Stimulated activated naive CD8-positive, alpha-beta T cell treated with anti-CD3 and anti-CD28 coated beads, Interleukin-15, Interleukin-2, amounts not matched to agents 100 U/mL and 50 U/mL, for 24 hours (primary cell): Measurements from ENCODE around the gene RIC3.
"Not testable (repeated sequence)": the region's sequence is repeated elsewhere in the genome, so short reads cannot be mapped to it uniquely, and the experiment has no call there.

Source experiments
- ATAC-seq: fragments of 150-1000 bp; cut with Tn5 transposase; one replicate; pipeline ENCODE4 v1.10.0; 2021
- DNase-seq: peaks from one replicate; pipeline ENCODE4 v3.0.0; 2021

Gene RIC3

DNA sequence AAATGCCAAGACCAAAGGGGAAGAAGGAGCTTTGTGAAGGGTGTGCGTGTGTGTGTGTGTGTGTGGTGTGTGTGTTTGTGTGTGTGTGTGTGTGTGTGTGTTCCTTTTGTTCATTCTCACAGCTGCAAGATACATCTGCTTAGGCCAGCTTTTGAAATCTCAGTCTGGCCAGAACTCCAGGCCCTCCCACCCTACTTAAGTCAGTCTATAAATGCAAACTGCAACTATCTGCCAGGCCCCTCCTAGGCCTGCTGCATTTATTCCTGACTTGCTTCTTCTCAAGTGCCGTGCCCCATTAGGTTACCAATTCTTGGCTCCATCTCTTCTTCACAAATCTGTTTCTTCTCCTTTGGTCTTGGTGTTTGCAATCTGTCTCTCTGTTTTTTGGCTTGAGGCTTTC, 21.6 kb upstream of the RIC3 start:
- ATAC-seq = no peak
- no peak for DNase-seq

DNA sequence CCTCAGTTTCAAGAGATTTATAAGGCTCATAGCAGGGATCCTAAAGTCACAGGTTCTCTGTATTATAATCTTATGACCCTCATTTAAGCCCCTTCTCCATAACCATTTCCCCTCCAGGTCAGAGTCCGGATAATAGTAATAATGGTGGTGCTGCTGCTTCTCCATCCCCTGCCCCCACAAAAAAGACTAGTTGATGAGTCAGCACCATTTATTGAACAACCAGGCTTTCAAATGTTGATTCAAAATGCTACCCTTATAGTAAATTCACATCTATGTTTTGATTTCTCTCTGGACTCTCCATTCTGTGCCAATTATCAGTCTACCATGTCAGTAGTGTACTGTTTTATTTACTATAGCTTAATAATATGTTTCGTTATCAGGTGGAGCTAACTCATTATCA, 17.6 kb upstream of the RIC3 start:
- DNase-seq (no peak), ATAC-seq (no peak)

DNA sequence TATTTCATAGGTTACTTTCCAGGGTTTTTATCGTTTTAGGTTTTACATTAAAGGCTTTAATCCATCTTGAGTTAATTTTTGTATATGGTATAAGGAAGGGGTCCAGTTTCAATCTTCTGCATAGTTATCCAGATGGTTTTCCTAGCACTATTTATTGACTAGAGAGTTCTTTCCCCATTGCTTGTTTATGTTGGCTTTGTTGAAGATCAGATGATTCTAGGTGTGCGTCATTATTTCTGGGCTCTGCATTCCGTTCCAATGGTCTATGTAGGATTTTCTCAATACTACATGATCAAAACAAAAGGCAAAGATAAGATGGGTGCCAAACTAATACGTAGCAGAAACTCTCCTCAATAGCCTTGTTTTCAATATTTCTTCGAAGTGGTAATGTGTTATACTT, 14.3 kb upstream of the RIC3 start:
- DNase-seq (no peak), ATAC-seq (no peak)

DNA sequence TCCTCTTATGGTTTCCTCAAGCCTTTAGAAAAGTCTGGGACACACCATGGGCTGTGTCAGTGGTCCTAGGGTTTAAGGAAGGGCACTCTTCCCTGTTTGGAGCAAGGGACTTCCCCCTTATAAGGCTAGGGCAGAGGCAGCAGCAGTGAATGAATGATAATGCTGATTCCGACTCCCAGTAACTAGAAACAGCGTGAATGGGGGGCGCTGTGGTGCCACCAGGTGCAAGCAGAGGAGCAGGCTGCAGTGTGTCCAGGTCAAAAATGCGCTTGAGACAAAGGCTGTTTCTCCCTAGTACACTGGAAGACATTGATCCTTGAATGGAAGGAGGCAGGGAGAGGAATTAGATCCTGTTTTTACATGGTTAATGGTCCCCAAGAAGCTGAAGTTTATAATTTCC, 11.6 kb upstream of the RIC3 start:
- DNase-seq = no peak
- no peak for ATAC-seq

- no peak for DNase-seq
- no peak for ATAC-seq
Observed at GRCh38 chr11:8178297-8178696, 9.5 kb upstream of the RIC3 start.

DNA sequence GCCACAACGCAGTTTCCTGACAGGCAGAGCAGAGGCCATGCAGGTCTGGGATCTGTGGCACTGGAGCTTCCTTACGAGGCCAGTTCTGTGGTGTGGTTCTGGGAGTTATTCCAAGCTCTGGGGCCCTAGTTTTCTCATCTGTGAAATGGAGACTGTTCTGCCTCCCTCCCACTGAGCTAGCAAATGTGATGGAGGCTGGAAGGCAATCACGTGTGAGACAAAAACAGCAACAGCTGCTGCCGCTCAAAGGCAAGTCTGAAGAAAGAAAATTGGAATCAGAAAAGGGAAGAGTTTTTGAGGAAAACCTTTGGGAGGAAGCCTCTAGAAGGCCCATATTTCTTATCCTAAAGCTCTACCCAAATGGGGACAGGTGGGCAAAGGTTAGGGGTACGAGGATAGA, 8.3 kb upstream of the RIC3 start:
- DNase-seq (no peak), ATAC-seq (no peak)

DNA sequence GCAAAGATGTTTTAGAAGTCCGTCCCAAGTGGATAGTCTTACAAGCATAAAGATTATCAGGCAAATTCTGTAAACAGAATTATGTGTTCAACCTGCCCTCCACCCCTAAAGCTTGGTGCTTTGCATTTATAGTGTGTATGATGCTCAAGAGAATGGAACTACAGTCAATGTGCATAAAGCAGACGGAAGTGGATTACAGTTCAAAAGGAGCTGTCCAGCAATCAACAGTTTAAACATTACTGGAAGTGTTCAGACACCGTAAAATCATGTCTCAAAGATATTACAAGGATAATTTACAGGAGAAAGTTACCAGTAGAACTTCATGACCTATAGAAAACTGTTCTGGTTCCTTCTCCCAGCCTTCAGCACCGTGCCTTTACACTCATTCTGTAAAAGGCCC, 1.0 kb downstream of the RIC3 start:
- no peak for DNase-seq

GRCh38 chr11:8164746-8165145, 4.1 kb downstream of the RIC3 start:
- no peak for ATAC-seq
- no peak for DNase-seq

More for the DNA sequence above, 1.0 kb downstream of the RIC3 start:
- ATAC-seq = no peak

GRCh38 chr11:8161627-8162304, 7.1 kb downstream of the RIC3 start:
- not testable (repeated sequence) for ATAC-seq, DNase-seq

GRCh38 chr11:8156877-8157276, 11.9 kb downstream of the RIC3 start:
- DNase-seq = no peak
- no peak for ATAC-seq

- ATAC-seq = no peak
- no peak for DNase-seq
Observed at GRCh38 chr11:8149726-8150125, 19.1 kb downstream of the RIC3 start.

DNA sequence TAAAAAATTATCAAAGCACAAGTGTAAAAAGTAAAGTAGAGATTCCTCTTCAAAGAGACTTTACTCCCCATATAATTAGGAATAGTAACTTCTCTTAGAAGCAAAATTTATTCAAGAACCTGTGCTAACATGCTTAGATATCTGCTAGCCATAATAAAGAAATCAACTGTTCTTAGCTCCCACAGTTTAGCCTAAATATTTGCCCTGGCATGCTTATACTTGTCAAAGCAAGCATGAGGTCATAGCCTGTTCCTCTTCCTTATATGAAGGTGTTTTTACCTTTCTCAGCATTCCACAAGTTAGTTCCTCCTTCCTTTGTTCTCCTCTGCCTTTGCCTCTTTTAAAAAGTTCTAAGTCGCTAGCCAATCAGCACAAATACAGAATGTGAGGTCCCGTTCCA, 30.3 kb downstream of the RIC3 start:
- ATAC-seq (no peak), DNase-seq (no peak)

- ATAC-seq = no peak
Observed at GRCh38 chr11:8127447-8127846, 41.4 kb downstream of the RIC3 start.

DNA sequence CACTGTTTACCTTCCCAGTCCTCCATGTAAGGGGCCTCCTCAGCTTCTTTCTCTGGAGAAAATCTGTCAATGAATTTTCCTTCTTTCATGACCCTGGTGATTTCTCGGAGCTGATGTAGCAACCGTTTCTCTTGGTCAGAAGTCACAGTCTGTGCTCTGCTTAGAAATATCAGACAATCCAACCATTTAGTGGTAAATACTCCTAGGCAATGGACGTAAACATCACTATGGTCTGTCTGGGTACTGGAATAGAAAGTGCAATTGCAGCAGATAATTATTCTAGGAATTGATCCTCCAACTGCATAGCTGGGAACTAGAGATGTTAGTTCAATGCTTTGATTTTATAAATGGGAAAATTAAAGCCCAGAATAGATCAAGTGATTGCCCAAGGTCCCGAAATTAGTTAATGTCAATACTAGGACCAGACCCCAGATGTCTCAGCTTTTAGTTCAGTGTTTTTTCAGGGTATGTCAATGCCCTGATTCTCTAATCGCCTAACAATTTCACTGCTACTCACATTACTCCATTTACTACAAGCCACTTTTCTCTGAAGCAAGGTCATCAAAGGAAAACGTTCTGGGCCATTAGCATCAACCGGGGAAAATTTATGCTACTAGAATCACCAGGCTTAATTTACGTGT, 42.1 kb downstream of the RIC3 start:
- DNase-seq (no peak), ATAC-seq (no peak)

More at GRCh38 chr11:8127447-8127846, 41.4 kb downstream of the RIC3 start:
- no peak for DNase-seq

DNA sequence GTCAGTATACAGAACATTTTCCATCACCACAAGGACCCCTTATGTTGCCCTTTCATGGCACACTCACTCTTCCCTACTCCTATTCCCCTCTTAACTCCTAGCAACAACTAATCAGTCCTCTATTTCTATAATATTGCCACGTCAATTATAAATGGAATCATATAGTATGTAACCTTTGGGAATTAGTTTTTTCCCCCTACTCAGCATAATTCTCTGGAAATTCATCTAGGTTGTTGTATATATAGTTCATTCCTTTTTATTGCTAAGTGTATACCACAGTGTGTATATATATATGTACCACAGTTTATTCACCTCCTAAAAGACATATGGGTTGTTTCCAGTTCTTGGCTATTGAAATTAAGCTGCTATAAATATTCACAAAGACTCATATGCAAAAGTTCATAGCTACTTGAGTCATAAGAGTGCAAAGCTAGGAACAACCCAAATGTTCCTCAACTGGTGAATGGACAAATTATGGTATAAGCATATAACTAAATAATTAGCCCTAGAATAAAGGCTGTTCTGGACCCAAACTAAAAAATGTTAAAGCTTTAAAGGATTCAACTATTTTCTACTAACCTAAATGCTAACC, 46.6 kb downstream of the RIC3 start:
- ATAC-seq (no peak), DNase-seq (no peak)

DNA sequence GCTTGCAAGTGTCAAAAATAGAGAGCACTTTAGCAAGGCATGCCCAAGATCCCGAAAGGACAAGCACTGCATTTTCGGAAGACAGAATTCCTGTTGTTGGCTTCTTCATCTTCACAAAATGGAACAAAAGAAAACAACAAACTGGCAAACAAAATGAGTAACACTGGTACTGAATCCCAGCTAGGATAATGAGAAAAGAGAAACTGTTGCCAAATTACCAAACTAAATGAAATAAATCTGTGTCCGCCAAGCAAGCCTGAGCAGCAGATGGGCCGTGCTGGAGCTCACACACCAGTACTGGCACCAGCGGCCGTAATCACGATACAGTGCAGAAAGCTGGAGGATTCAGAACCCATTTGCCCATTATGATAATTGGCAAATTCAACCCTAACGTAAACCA, 57.2 kb downstream of the RIC3 start:
- DNase-seq (no peak), ATAC-seq (no peak)

- ATAC-seq (no peak), DNase-seq (no peak)
Observed at GRCh38 chr11:8110396-8110795, 58.4 kb downstream of the RIC3 start.

DNA sequence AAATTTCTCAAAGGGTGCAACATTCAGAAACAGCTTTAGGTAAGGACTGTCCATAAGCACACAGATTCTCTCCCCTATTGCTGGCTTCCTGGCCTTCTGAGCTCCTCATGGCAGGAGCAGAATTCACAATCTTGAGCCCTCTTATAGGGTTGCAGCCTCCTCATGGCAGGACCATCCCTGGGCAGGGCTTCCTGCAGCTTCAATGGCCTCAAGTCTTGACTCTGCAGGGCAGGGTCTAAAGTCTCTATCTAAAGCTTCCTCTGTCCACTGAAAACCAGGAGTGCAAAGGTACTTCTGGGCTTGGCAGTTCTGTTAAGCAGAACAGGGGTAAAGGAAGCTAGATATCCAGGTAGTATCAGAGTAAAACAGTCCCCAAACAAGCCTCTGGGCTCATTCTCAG, 59.1 kb downstream of the RIC3 start:
- no peak for DNase-seq

DNA sequence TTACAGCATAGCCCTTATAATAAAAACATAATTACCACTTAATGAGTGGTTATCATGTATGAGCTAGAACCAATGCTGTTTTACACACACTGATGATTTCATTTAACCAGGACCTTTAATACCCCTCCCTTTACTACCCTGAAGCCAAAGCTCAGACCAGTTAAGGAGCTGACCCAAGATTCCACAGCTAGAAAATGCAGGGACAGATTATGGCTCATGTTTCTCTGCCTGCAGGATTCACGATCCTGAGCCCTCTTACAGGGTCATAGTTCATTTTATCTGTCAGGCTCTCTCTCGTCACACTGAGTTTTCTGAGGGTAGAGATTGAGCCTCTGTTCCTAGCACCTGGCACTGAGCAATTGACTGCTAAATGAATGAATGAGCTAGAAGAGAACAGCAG, 60.4 kb downstream of the RIC3 start:
- ATAC-seq (no peak), DNase-seq (no peak)

More for the DNA sequence above, 59.1 kb downstream of the RIC3 start:
- no peak for ATAC-seq

DNA sequence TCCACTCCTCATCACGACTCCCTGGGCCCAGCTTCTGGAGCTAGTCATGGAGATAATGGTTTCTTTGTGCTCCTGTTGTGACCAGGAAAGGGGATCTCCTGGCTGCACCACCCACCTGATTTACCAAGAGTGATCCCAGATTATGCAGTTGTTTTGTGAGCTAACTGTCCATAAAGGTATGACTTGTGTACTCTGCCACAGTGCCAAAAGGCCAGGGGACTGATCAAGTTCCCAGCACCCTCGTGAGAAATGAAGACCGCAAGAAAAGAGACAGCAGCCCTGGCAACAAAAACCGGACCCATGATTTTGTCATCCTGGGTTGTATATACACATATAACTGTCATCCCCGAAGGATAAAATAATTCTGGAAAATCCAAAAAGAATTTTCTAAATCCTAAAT, 61.2 kb downstream of the RIC3 start:
- DNase-seq = no peak

GRCh38 chr11:8106679-8107078, 62.1 kb downstream of the RIC3 start:
- DNase-seq (no peak), ATAC-seq (no peak)

More for the DNA sequence above, 61.2 kb downstream of the RIC3 start:
- ATAC-seq = no peak

DNA sequence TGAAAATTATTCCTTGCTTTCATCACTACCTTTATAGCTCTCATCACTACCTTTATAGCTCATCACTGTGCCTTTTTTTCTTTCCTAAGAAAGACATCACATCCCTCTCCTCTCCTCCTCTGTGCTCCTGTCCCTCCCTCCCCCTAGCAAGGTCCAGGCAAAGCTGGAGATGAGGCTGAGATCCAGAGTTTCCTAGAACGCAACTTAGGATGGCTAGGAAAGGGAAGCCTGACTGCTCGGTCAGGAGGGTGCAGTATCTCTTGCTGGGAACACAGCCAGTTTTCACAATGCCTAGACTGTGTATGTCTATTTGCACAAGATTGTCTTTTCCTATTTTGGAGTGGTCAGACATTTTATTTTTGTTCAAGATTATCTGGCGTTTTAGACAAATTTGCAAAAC, 63.2 kb downstream of the RIC3 start:
- no peak for DNase-seq
- no peak for ATAC-seq

DNA sequence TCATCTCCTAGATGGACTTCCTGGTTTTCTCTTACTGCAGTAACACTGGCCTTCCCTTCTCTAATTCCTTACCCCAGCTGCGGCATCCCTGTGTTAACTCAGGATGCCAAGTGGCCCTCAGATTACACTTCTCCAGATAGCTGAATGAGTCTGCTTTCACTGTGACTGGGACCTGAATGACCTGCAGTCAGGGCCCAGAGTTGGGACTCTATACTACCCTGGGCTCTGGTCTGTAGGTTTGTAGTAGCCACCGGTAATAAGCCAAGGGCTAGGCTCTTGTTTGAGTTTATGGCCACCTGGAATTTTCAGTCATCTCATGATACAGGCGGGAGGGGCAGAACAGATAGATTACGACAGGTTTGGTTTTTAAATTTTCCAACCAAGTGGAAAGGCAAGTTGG, 63.7 kb downstream of the RIC3 start:
- DNase-seq = no peak
- ATAC-seq = no peak

- ATAC-seq (no peak), DNase-seq (no peak)
Observed at GRCh38 chr11:8103909-8104308, 64.9 kb downstream of the RIC3 start.
